ENCODE measurements around the gene TBX5.

Gene TBX5

DNA sequence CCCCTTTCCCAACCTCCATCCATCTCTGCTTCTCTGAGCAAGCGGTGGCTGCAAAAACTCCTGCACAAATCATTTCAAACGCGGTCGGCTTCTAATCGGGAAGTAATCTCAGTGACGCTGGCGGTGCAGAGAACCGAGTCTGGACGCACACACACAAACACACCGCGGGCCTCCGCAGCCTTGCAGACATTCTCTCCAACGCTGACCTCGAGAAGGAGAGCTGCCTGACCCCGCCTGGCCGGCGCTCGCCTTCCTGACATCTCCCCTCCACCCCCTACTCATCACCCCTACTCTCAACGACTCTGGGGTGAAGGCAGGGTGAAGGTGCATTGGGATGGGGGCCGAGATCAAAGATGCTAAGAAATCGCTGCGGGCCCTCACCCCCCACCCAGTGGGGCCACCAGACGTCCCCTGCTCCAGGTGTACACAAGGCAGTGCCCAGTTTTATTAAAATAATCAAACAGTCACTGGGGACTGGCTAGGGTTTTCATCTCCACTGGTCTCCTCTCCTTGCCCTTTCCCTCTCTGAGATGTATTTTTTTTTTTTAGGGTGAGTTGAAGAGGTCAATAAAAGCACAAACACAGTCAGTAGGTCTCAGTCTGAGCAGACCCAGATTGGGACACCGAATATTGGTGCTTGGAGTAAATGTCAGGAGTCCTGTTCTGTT, 506 bp upstream of the TBX5 start:
- no peak for TF ChIP-seq POLR2AphosphoS5 (IDR thresholded peaks at IDR 0.05; ENCODE audit: low read depth, low read length)
- TF ChIP-seq SIN3A (IDR thresholded peaks at IDR 0.05; ENCODE audit: borderline replicate concordance, insufficient read depth, low read length): no peak
- no peak for TF ChIP-seq TAF1 (IDR thresholded peaks at IDR 0.05; ENCODE audit: borderline replicate concordance, insufficient read depth, low read length)
- no peak for TF ChIP-seq FOXP2 (optimal IDR thresholded peaks at IDR 0.05; ENCODE audit: borderline replicate concordance, extremely low read depth, extremely low read length, insufficient read depth)
- TF ChIP-seq, protein P1, sequence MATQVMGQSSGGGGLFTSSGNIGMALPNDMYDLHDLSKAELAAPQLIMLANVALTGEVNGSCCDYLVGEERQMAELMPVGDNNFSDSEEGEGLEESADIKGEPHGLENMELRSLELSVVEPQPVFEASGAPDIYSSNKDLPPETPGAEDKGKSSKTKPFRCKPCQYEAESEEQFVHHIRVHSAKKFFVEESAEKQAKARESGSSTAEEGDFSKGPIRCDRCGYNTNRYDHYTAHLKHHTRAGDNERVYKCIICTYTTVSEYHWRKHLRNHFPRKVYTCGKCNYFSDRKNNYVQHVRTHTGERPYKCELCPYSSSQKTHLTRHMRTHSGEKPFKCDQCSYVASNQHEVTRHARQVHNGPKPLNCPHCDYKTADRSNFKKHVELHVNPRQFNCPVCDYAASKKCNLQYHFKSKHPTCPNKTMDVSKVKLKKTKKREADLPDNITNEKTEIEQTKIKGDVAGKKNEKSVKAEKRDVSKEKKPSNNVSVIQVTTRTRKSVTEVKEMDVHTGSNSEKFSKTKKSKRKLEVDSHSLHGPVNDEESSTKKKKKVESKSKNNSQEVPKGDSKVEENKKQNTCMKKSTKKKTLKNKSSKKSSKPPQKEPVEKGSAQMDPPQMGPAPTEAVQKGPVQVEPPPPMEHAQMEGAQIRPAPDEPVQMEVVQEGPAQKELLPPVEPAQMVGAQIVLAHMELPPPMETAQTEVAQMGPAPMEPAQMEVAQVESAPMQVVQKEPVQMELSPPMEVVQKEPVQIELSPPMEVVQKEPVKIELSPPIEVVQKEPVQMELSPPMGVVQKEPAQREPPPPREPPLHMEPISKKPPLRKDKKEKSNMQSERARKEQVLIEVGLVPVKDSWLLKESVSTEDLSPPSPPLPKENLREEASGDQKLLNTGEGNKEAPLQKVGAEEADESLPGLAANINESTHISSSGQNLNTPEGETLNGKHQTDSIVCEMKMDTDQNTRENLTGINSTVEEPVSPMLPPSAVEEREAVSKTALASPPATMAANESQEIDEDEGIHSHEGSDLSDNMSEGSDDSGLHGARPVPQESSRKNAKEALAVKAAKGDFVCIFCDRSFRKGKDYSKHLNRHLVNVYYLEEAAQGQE (IDR thresholded peaks at IDR 0.05; ENCODE audit: insufficient read depth in 1 of 2, low read depth in 2 of 2, low read length in 2 of 2): no peak

DNA sequence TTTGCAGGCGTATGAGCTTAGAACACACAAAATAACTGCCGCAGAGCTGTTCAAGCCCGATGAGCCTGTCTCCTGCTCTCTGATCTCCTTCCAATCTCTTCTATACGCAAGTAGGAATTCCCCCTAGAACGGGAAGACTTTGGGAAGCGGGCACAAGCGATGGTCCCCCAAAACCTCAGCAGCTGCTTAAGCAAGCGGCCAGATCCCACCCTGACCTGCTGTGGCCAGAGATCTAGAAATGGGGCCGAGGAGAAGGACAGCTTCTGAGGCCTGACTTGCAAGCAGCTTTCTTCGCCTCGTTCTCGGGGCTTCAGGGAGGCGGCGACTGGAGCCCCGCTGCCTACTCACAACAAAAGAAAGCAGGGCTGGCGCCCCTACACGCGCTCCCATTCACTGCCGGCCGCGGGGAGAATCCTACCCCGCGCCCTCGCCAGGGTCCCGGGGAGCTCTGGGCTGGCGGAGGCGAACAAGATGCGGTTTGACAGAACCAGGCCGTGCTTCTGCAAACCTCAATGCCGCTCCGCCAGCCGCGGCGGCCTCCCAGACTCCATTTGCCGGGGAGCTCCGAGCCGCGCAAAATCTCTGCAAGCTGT, 922 bp downstream of the TBX5 start:
- no peak for TF ChIP-seq POLR2AphosphoS5 (IDR thresholded peaks at IDR 0.05; ENCODE audit: low read depth, low read length)
- TF ChIP-seq, protein P1 (IDR thresholded peaks at IDR 0.05; ENCODE audit: insufficient read depth in 1 of 2, low read depth in 2 of 2, low read length in 2 of 2): no peak
- TF ChIP-seq SIN3A (IDR thresholded peaks at IDR 0.05; ENCODE audit: borderline replicate concordance, insufficient read depth, low read length): no peak

DNA sequence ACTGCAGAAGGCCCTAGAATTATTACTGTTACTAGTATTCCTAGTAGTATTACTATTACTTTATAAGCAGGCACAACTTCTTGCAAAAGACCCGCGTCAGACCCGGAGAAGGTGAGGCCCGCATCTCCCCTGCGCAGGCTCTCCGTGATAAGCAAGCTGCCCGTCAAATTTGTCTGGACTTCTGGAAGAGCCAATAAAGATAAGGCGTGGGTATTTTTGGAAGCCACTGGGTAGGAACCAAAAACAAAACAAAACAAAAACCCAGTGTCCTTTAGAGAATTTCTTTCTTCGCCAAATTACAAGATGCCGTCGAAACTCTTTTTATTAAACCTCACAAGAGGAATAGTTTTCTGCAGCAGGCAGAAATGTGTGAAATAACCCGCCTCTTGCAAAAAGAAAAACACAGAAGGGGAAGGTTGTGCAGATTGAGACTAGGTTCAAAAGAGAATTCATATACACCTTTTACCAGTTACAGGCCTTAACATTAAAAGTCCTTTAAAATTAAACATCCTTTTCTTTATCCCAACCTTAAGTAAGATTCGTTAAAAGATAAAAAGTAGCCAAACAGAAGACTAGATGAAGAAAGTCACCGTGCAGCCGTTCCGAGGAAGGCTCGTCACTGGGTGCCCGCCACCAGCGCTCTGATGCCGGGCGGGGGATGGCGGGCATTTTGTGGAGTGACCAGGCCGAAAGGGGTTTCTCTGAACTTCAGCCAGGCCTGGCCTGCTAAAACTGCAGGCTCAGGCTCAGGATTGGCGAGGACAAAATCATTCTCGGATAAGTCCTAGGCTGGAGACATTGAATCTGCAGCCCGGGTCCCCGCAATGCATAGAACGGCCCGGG, 1.6 kb downstream of the TBX5 start:
- TF ChIP-seq SIN3A (IDR thresholded peaks at IDR 0.05; ENCODE audit: borderline replicate concordance, insufficient read depth, low read length): no peak
- no peak for TF ChIP-seq FOXP2 (optimal IDR thresholded peaks at IDR 0.05; ENCODE audit: borderline replicate concordance, extremely low read depth, extremely low read length, insufficient read depth)
- TF ChIP-seq TAF1 (IDR thresholded peaks at IDR 0.05; ENCODE audit: borderline replicate concordance, insufficient read depth, low read length): no peak
- TF ChIP-seq, protein P1 (IDR thresholded peaks at IDR 0.05; ENCODE audit: insufficient read depth in 1 of 2, low read depth in 2 of 2, low read length in 2 of 2): no peak
- TF ChIP-seq POLR2AphosphoS5 (IDR thresholded peaks at IDR 0.05; ENCODE audit: low read depth, low read length): no peak

DNA sequence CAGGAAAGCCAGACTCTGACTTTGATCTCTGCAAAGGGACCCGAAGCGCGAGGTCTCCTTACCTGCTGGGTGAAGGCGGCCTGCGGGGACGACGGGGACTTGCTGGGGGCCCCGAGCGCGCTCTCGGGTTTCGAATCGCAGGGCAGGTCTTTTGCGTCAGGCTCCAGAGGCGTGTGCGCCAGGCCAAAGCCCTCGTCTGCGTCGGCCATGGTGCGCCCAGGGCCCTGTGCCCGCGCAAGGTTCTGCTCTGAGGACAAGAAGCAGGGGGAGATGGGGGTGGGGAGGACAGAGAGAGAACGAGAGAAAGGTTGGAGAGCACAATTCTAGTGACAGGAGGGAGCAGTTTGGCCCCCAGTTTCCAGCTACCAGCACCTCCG, 2.3 kb downstream of the TBX5 start:
- TF ChIP-seq SIN3A (IDR thresholded peaks at IDR 0.05; ENCODE audit: borderline replicate concordance, insufficient read depth, low read length) (no peak), FOXP2 (optimal IDR thresholded peaks at IDR 0.05; ENCODE audit: borderline replicate concordance, extremely low read depth, extremely low read length, insufficient read depth) (no peak), TAF1 (IDR thresholded peaks at IDR 0.05; ENCODE audit: borderline replicate concordance, insufficient read depth, low read length) (no peak), POLR2AphosphoS5 (IDR thresholded peaks at IDR 0.05; ENCODE audit: low read depth, low read length) (no peak)

DNA sequence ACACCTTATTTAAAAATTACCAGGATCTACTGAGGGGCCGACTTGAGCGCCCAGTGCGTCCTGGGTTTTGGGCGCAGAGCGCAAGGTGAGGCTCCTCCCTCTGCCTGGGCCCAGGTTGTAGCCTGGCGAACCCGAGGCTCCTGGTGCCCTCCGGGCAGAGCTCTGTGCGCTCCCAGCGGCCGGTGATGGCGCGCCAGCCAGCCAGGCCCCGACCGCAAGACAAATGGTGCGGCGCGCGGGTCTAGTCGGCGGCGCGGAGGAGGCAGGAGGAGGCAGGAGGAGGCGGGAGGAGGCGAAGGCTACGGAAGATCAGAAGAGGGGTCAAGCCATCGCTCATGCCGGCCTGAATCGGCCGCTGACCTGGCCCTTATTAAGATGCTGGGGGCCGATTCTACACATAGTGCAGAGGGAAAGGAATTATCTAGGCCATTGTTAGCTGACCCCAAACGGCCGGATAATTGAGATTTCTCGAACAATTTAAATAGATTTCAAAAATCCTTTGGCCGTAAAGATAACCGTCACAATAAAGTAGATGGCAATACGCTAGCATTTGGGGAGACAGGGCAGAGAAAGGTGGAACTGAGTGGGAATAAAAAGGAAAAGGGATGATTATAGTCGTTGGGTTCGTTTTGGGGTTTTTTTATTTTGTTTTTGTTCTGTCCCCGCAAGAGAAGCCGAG, 2.8 kb downstream of the TBX5 start:
- no peak for TF ChIP-seq POLR2AphosphoS5 (IDR thresholded peaks at IDR 0.05; ENCODE audit: low read depth, low read length)
- TF ChIP-seq, protein P1 (IDR thresholded peaks at IDR 0.05; ENCODE audit: insufficient read depth in 1 of 2, low read depth in 2 of 2, low read length in 2 of 2): no peak

Measured in PFSK-1 (cell line).